IPS DF 4.7 (cell line): ENCODE measurements around the gene TMEM248.
"Not testable (repeated sequence)": the region's sequence is repeated elsewhere in the genome, so short reads cannot be mapped to it uniquely, and the experiment has no call there.

Experiments
- DNase-seq: peaks from one replicate; pipeline ENCODE4 v3.0.0-alpha.2; 2013; ENCODE audit warnings: low spot score; ENCODE audit errors: extremely low read depth

TMEM248 gene

GRCh38 chr7:66950311-66950710 is 29.3 kb downstream of the TMEM248 start:
- DNase-seq: no peak

GRCh38 chr7:66950763-66951162 is 29.7 kb downstream of the TMEM248 start:
- DNase-seq: no peak

DNA sequence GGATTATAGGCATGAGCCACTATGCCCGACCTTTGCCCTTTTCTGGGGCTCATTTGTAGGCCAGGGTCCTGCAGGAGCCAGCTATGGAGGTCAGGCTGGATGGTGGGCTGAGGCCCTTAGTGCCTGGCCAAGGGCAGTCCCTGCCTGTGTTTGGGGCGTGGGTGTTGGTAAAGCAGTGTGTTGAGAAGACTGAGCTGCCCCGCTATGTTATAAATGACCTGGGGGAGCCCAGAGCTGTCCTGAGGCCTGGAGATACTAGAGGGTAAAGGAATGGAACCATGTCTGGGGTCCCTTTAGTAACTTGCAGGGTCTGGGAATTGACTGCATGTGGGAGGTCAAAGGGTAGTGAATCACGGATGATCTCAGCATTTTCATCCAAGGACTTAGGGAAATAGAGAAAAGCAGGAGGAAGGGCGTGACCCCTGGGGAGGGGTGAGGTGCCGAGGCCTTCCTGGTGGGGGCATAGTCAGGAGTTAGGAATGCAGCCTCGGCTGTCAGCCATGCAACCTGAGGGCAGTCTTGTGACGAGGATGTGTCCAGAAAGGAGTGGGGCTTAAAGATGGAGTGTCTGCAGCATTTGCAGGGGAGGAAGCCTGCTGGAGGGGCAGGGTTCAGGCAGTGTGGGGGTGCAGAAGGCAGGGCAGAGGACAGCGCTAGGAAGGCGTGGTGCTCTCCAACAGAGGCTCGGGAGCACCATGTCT is 31.5 kb downstream of the TMEM248 start:
- DNase-seq: no peak

- no peak for DNase-seq
Observed at GRCh38 chr7:66953044-66953427, 32.0 kb downstream of the TMEM248 start.

- DNase-seq: no peak
Observed at GRCh38 chr7:66957595-66958290, 36.7 kb downstream of the TMEM248 start.

GRCh38 chr7:66958538-66959350 is 37.7 kb downstream of the TMEM248 start:
- DNase-seq: no peak

DNA sequence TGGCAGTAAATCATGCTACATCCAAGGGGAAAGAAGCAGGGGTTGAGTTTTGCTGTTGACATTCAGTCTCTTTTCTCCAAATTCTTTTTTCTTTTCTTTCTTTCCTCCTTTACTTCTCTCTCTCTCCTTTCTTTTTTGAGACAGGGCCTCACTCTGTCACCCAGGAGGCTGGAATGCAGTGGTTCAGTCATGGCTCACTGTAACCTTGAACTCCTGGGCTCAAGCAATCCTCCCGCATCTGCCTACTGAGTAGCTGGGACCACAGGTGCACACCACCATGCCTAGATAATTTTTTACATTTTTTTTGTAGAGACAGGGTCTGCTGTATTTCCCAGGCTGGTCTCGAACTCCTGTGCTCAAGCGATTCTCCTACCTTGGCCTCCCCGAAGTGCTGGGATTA is 39.2 kb downstream of the TMEM248 start:
- DNase-seq: no peak

- no peak for DNase-seq
Observed at GRCh38 chr7:66961096-66961495, 40.1 kb downstream of the TMEM248 start.

GRCh38 chr7:66964411-66964810 is 43.4 kb downstream of the TMEM248 start:
- no peak for DNase-seq

DNA sequence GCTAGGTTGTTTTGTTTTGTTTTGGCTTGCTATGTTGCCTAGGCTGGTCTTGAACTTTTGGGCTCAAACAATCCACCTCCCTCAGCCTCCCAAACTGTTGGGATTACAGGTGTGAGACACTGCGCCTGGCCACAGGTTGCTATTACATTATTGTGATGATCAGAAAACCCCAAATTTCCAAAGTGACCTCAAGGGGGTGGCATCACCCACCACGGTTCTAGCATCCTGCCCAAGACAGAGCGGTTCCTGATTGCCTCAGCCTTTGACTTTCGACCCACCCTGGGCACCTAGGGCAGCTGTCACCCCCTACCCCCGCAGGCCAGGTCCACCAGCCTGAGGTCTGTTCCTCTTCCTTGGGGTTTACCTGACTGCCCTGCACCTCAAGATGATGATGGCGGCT is 46.0 kb downstream of the TMEM248 start:
- no peak for DNase-seq

DNA sequence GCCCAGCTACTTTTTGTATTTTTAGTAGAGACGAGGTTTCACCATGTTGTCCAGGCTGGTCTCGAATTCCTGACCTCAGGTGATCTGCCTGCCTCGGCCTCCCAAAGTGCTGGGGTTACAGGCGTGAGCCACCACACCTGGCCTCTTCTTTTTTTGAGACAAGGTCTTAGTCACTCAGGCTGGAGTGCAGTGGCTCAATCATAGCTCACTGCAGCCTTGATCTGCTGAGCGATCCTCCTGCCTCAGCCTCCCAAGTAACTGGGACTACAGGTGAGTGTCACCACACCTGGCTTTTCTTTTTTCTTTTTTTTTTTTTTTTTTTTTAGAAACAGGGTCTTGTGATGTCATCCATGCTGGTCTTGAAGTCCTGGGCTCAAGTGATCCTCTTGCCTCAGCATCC is 48.0 kb downstream of the TMEM248 start:
- not testable (repeated sequence) for DNase-seq

DNA sequence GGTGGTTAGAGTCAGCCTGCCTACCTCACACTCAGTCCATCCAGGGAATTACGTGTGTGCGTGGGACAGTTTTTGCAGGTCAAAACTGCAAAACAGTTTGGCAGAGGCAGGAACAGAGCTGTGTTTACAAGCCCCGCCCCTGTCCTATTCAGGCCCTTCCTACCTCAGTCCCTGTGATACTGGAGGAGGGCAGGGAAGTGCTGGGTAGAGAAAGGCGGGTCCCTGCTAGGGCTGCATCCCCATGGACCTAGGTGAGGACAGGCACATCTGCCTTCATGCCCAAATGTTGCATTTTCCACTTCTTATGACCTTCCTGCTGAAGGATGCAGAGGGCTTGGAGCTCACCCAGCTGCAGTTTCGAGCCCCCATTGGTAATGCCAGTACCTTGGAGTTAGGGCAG is 49.3 kb downstream of the TMEM248 start:
- DNase-seq: no peak

GRCh38 chr7:66974986-66975590 is 54.1 kb downstream of the TMEM248 start:
- DNase-seq: no peak

DNA sequence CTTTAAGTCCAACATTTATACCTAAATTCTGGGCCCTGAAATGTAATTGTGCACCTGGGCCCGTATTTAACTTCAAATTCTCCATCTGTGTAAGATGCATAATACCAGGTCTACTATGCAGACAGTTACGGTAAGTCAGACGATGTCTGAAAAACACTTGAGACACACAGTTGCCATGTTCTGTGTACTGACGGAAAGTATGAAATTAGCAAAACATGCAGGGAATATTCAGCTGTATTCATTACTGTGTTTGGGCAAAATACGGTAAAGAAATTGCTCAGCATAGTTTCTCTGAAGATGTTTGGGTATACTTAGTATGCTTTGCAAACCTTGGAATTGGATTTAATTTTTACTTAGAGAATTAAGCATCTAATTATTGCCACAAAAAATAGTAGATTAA is 57.3 kb downstream of the TMEM248 start:
- not testable (repeated sequence) for DNase-seq

- DNase-seq: not testable (repeated sequence)
Observed at GRCh38 chr7:66979013-66979412, 58.0 kb downstream of the TMEM248 start.

- DNase-seq: not testable (repeated sequence)
Observed at GRCh38 chr7:66980336-66980735, 59.3 kb downstream of the TMEM248 start.

- DNase-seq: not testable (repeated sequence)
Observed at GRCh38 chr7:66989552-66989951, 68.5 kb downstream of the TMEM248 start.

- DNase-seq: not testable (repeated sequence)
Observed at GRCh38 chr7:66994051-66994450, 73.0 kb downstream of the TMEM248 start.

- DNase-seq: not testable (repeated sequence)
Observed at GRCh38 chr7:66994691-66995049, 73.6 kb downstream of the TMEM248 start.

- peak; percentile 97 for DNase-seq
Observed at GRCh38 chr7:66995050-66995776, 74.2 kb downstream of the TMEM248 start, which contains the start of gene SBDS. TSS of gene SBDS (minus strand) at chr7:66995586. CDS start at chr7:66995417, 169 bp downstream.
